Aorta (tissue), 5 donors: ENCODE measurements around the gene PXN. TPM values are rescaled to one million over a fixed set of nuclear protein-coding genes. Genes with fewer than 3 reads are reported as not detected.

Source experiments
- ATAC-seq: fragments of 200-7000 bp; cut with Tn5 transposase; one replicate; pipeline ENCODE4 v1.9.1; 2022; ENCODE audit warnings: moderate library complexity; ENCODE audit not compliant: low FRiP score
- DNase-seq, 2 donors: peaks; one replicate each; pipeline ENCODE4 v3.0.0-alpha.2; 2020
- H3K27ac ChIP-seq, 2 donors: one replicate each; pipeline ENCODE4 v1.5.1; 2013; ENCODE audit warnings: low read length in 2 of 2, mild to moderate bottlenecking in 2 of 2, moderate library complexity in 2 of 2, control low read depth in 1 of 2, inconsistent platforms in 1 of 2, low read depth in 1 of 2
- H3K27me3 ChIP-seq, 2 donors: one replicate each; pipeline ENCODE4 v1.6.1; 2013; ENCODE audit warnings: control low read depth in 1 of 2, low read length in 1 of 2, mild to moderate bottlenecking in 1 of 2, moderate library complexity in 1 of 2; ENCODE audit not compliant: insufficient read depth in 2 of 2, control insufficient read depth in 1 of 2
- H3K36me3 ChIP-seq, 2 donors: one replicate each; pipeline ENCODE4 v1.6.1; 2013; ENCODE audit warnings: control low read depth in 1 of 2, low read length in 1 of 2, mild to moderate bottlenecking in 1 of 2; ENCODE audit not compliant: insufficient read depth in 2 of 2, control insufficient read depth in 1 of 2
- H3K4me1 ChIP-seq, 2 donors: one replicate each; pipeline ENCODE4 v1.6.1; 2013; ENCODE audit warnings: low read length in 2 of 2, control low read depth in 1 of 2, mild to moderate bottlenecking in 1 of 2, moderate library complexity in 1 of 2; ENCODE audit not compliant: insufficient read depth in 2 of 2, control insufficient read depth in 1 of 2
- H3K4me3 ChIP-seq, 2 donors: one replicate each; pipeline ENCODE4 v1.5.1; 2013; ENCODE audit warnings: low read length in 2 of 2, control low read depth in 1 of 2, mild to moderate bottlenecking in 1 of 2
- H3K9me3 ChIP-seq: one replicate; pipeline ENCODE4 v1.6.1; 2013; ENCODE audit warnings: mild to moderate bottlenecking, low read length; ENCODE audit not compliant: control insufficient read depth
- WGBS, 2 donors: extraction: QIAGEN DNeasy Blood & Tissue Kit; methylation state at CpG; one replicate each; pipeline ENCODE4 v1.1.7; 2013; 5-methylcytosine and 5-hydroxymethylcytosine counted together
- intact Hi-C, 2 donors: fragments of 100-400 bp; cut with DNase I; formaldehyde crosslinking; loops; one replicate each; pipeline versions ENCODE4 v1.14.2 to v1.15.0; 2022
- long read RNA-seq, 2 donors: library from polyadenylated mRNA; unstranded; transcript quantifications; one replicate each; pipeline ENCODE4 v2.0.0, GENCODE V29; 2020 to 2021
- polyA plus RNA-seq, 2 donors: library from polyadenylated mRNA; stranded (reverse); fragments of 200-250 nt; gene quantifications; one replicate each; pipeline ENCODE4 v1.2.3, GENCODE V29; 2013
- total RNA-seq, 2 donors: library from RNA; stranded (reverse); fragmentation: NEBNext Ultra II Directional; extraction: Animal tissue kit (Norgen Biotek cat#: 25700); gene quantifications; one replicate each; pipeline ENCODE4 v1.2.1, GENCODE V29; 2021
- donor health status: healthy with polysubstance abuse.
- donor health status: Bipolar disorder and iron deficiency.
- donor health status: DM: no; HTN: no; CAD: no.
- donor health status: DM: no; HTN: no; CAD: no.
- donor health status: DM: yes; HTN: yes; CAD: no.

Gene PXN
- total RNA-seq = 100 to 1,000 TPM; 111 to 138 TPM
- polyA plus RNA-seq = 10 to 100 TPM; 31.3 to 79.9 TPM
- long read RNA-seq, donor 1, partial matches to known transcripts = 19 of 294 reads
- long read RNA-seq, donor 1, other reads (novel, unspliced or antisense) = 275 of 294 reads
- long read RNA-seq, donor 2, partial matches to known transcripts = 10 of 157 reads
- long read RNA-seq, donor 2, other reads (novel, unspliced or antisense) = 143 of 157 reads

DNA sequence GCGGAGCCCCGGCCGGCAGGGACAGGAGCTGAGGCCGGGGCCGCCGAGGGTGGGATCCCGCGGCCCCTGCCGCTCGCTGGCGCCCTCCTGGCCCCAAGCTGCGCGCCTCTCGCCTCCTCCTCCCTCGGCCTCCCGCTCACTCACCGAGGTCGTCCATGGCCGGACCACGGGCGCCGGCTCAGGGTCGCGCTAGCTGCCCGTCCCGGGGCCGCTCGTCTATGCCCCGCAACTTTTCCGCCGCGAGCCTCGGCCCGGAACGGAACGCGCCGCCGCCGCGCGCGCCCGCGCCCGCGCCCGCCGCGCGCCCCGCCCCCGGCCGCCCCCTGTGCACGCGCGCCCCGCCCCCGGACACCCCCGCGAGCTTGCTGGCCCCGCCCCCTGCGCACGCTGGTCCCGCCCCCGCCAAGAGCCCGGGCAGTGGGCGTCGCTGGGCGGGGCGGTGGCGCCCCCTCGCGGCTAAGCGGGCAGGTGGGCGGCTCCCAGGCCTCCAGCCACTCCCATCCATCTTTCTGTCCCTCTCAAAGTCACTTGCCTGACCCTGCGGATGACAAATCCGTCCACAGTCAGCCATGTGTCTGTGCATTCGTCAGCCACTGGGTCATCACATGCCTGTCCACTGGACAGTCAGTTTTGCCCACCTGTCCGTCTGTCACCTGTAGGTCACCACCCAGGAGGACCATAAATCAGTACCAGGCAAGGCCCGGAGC, at the start of gene PXN:
PXN (minus strand) TSS at position 258 of the 707 bp plus-strand sequence; CDS start at position 157, 101 bp downstream.
- intact Hi-C loops = loop anchor here (1.0 kb wide), 1 partner anchor 37 kb away; no protein-coding TSS in a partner anchor
- Histone ChIP-seq H3K27ac (peak within 1 kb of the TSS; percentile 46 to 76), H3K27me3 (no peaks in the 10 kb centered on the region), H3K9me3 (no peaks in the 10 kb centered on the region), H3K4me3 (peak within 1 kb of the TSS; percentile 68 to 88), H3K36me3 (no peaks in the 10 kb centered on the region), H3K4me1 (peaks cover 3 to 4% of the 10 kb centered on the region in 2 donors)
- ATAC-seq (peak; percentile 93), DNase-seq (peak; percentile 91 to 97)
- WGBS, 2 donors = 1% methylated on average over 42 to 81 of the region's 81 CpGs

DNA sequence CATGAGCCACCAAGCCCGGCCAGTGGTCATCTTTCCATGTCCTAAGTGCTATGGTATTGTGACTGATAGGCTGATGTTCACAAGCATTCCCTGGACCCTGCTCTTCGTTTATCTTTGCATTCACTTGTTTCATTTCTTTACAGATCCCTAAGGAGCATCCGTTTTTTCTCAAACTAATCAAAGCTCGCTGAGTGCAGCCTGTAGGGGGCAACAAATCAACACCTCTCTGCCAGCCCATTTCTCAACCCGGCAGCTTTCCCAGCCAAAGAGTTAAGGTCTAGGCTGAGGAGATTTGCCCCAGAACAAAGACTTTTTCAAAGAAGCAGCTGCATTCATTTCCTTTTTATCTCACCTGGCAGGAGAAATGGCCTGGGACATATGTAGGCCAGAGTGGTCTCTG, 48.7 kb upstream of the PXN start:
- ATAC-seq = no peak
- no peak overlapping the region for H3K4me3 ChIP-seq

DNA sequence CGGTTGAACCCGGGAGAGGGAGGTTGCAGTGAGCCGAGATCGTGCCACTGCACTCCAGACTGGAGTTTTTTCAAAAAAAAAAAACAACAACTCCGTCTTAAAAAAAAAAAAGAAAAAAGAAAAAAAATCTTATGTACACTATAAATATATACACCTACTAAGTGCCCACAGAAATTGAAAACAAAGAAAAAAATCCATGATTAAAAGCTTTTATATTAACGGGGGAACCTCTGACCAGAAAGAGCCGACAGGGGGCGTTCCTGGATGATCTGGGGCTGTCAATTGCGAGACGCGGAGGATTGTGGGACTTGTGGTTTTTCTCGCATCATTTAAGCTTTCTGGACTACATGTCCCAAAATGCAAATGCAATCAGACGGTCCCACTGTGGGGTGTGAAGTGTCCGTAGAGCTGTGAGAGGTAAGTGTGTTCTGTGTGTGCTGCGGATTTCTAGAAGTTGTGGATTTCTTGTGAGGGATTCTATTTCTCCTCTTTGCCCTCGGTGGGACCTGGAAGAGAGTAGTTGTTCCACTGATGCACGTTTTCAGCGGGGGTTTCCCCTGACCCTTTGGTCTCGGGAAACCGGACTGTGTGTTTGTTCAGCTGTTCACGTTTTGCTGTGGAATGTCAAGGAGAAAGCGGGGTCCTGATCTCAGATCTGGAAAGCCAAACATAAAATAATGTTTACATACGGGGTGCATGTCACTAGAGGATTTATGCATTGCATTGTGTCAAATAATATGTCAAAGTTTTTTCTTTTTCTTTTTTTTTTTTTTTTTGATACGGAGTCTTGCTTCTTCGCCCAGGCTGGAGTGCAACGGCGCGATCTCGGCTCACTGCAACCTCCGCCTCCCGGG, 36.7 kb upstream of the PXN start, which contains the start of gene SIRT4:
SIRT4 (plus strand) TSS at position 360 of the 854 bp plus-strand sequence. CDS start 1,241 bp downstream, outside the sequence.
- 3 to 5% methylated on average over 31 of the region's 31 CpGs for WGBS, 2 donors
- Histone ChIP-seq H3K36me3 (no peaks in the 10 kb centered on the region), H3K4me1 (no peaks in the 10 kb centered on the region), H3K27me3 (no peaks in the 10 kb centered on the region), H3K27ac (peak within 1 kb of the TSS in 1 of 2 donors; percentile 43), H3K9me3 (no peaks in the 10 kb centered on the region), H3K4me3 (peak within 1 kb of the TSS; percentile 32 to 55)
- peak; percentile 96 for ATAC-seq
- peak; percentile 91 to 93 for DNase-seq
- intact Hi-C loops = no loop called here

More for the DNA sequence above, 48.7 kb upstream of the PXN start:
- Histone ChIP-seq H3K27ac (no peak overlapping the region), H3K27me3 (no peaks in the 10 kb centered on the region), H3K4me1 (no peaks in the 10 kb centered on the region), H3K36me3 (no peaks in the 10 kb centered on the region), H3K9me3 (no peaks in the 10 kb centered on the region)
- WGBS, 2 donors = 51 to 60% methylated on average over 5 of the region's 5 CpGs
- intact Hi-C loops = no loop called here
- DNase-seq = peak in 1 of 2 donors; percentile 9

DNA sequence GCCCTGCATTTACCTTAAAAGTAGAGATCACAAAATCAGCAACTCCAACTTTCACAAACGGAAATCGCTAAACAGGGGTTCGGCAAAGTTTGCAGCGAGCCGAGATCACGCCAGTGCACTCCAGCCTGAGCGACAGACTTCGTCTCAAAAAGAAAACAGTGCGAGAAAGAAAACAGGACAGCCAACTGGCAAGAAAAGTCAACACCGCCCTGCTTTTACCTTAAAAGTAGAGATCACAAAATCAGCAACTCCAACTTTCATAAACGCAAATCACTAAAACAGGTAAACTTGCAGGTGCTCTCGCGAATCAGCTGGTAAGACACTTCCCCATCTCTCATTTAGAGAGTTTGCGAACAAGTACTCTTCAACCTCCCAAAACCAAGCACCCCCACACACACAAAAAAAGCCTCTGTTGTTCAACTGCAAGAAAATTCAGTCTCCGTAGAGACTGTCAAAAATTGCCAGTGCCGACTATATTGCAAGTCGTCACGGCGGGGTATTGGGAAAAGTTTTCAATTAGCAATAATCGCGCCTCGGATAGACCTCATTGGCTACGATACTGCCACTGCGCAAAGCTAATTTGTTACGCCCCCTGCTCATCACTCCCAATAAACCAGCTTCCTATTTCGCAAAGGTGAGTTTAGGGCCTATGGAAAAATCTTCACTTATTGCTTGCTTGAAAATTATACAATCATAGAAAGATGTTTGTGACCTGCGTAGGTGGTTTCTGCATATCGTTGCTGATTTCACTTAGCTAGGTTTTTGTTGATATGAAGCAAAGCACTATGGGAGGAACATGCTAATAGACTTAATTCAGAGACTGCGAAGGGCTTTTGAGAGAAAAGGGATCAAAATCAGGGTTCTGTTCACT, 27.4 kb upstream of the PXN start, which contains the start of gene RNU4-1:
RNU4-1 (minus strand) TSS at position 577 of the 871 bp plus-strand sequence.
- H3K27me3 ChIP-seq = peaks cover 0 to 2% of the 10 kb centered on the region in 2 donors
- DNase-seq = peak; percentile 71 to 77
- H3K27ac ChIP-seq = peak within 1 kb of the TSS in 1 of 2 donors; percentile 80
- ATAC-seq = peak; percentile 80
- H3K9me3 ChIP-seq = no peaks in the 10 kb centered on the region
- WGBS, 2 donors = 1% methylated on average over 29 of the region's 29 CpGs
- intact Hi-C loops = no loop called here
- H3K36me3 ChIP-seq = no peaks in the 10 kb centered on the region
- H3K4me3 ChIP-seq = peak within 1 kb of the TSS; percentile 56 to 83
- H3K4me1 ChIP-seq = no peaks in the 10 kb centered on the region

DNA sequence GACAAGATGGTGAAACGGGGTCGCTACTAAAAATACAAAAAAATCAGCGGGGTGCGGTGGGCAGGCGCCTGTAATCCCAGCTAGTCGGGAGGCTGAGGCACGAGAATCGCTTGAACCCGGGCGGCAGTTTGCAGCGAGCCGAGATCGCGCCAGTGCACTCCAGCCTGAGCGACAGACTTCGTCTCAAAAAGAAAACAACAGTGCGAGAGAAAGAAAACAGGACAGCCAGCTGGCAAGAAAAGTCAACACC, 26.8 kb upstream of the PXN start:
- Histone ChIP-seq H3K27ac (peak overlapping the region in 1 of 2 donors; percentile 80), H3K4me3 (peak overlapping the region; percentile 56 to 83), H3K9me3 (no peaks in the 10 kb centered on the region), H3K27me3 (peaks cover 0 to 2% of the 10 kb centered on the region in 2 donors), H3K4me1 (no peaks in the 10 kb centered on the region), H3K36me3 (no peaks in the 10 kb centered on the region)
- ATAC-seq (peak; percentile 12), DNase-seq (no peak)
- intact Hi-C loops = no loop called here
- WGBS, 2 donors = 0 to 1% methylated on average over 17 of the region's 17 CpGs

DNA sequence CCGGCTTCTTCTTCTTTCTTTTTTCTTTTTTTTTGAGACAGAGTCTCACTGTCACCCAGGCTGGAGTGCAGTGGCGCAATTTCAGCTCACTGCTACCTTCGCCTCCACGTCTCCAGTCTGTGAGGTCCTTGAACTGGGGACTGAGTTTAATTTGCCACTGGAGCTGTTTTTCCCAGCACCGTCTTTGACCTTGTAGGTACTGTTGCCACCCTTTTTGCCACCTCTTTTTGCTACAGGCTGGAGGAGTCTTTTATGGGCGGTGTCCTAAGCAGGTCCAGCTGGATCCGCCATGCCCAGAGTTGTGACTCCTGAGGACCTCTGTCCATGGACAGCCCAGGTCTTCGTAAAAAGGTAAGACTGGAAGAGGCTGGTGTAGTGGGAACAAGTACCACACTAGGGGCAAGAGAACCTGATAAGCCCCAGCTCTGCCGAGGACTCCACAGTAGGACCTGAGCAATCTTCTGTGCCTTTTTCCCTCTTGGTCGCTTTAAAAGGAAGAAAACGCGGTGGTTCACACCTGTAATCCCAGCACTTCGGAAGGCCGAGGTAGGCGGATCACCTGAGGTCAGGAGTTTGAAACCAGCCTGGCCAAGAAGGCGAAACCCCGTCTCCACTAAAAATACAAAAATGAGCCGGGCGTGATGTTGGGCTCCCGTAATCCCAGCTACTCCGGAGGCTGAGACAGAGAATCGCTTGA, 25.2 kb upstream of the PXN start:
- DNase-seq (no peak), ATAC-seq (no peak)
- peak overlapping the region in 1 of 2 donors; percentile 20 for H3K4me3 ChIP-seq
- H3K36me3 ChIP-seq = no peaks in the 10 kb centered on the region
- no peaks in the 10 kb centered on the region for H3K4me1 ChIP-seq
- 20 to 21% methylated on average over 22 of the region's 22 CpGs for WGBS, 2 donors
- H3K27ac ChIP-seq = peak overlapping the region; percentile 81 to 86
- intact Hi-C loops = no loop called here
- peaks cover 0 to 2% of the 10 kb centered on the region in 2 donors for H3K27me3 ChIP-seq
- no peaks in the 10 kb centered on the region for H3K9me3 ChIP-seq

DNA sequence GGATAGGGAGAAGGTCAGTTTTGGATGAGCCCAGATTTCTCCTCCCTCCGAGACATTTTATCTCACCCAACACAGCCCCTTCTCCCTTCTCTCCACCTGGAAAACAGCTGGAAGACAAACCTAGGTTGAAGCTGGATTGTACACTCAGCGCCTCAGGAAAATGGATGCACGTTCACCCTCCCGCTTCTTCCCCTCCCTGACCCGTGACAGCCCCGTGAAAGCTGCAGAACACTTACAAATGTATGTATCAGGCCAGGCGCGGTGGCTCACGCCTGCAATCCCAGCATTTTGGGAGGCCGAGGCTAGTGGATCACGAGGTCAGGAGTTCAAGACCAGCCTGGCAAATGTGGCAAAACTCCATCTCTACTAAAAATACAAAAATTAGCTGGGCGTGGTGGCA, 22.0 kb upstream of the PXN start:
- Histone ChIP-seq H3K4me1 (no peaks in the 10 kb centered on the region), H3K27me3 (peaks cover 0 to under 1% of the 10 kb centered on the region in 2 donors), H3K9me3 (no peaks in the 10 kb centered on the region), H3K4me3 (no peak overlapping the region), H3K36me3 (no peaks in the 10 kb centered on the region), H3K27ac (no peak overlapping the region)
- ATAC-seq (no peak), DNase-seq (no peak)
- 83 to 84% methylated on average over 12 of the region's 12 CpGs for WGBS, 2 donors
- intact Hi-C loops = no loop called here
